Kidney (tissue), 14 donors: ENCODE measurements around the gene TNNC1. TPM values are rescaled to one million over a fixed set of nuclear protein-coding genes. Genes with fewer than 3 reads are reported as not detected.

Experiments
- DNase-seq, 5 donors: peaks; one replicate each; pipeline ENCODE4 v3.0.0-alpha.2; 2013 to 2020
- FAIRE-seq: peaks from 2 replicates; lab custom pipeline; 2012; peaks lifted over from hg19 to GRCh38; lab: Jason Lieb, UNC
- H3K27ac ChIP-seq, 2 donors: one replicate each; pipeline ENCODE4 v1.7.0; 2013; ENCODE audit warnings: low read depth in 2 of 2, low read length in 2 of 2, inconsistent platforms in 1 of 2
- H3K27me3 ChIP-seq: one replicate; pipeline ENCODE4 v1.7.1; 2013; ENCODE audit warnings: low read length, inconsistent platforms; ENCODE audit not compliant: control insufficient read depth, insufficient read depth
- H3K36me3 ChIP-seq, 3 donors: one replicate each; pipeline versions ENCODE4 v1.7.0 to v1.7.1; 2013; ENCODE audit warnings: low read length in 3 of 3, control low read depth in 1 of 3, inconsistent platforms in 1 of 3; ENCODE audit not compliant: insufficient read depth in 3 of 3, control insufficient read depth in 2 of 3
- H3K4me1 ChIP-seq, 3 donors: one replicate each; pipeline versions ENCODE4 v1.7.0 to v1.7.1; 2013; ENCODE audit warnings: low read length in 3 of 3, inconsistent platforms in 1 of 3, low read depth in 1 of 3; ENCODE audit not compliant: control insufficient read depth in 2 of 3, insufficient read depth in 2 of 3
- H3K4me3 ChIP-seq, 3 donors: one replicate each; pipeline versions ENCODE4 v1.7.0 to v1.8.1; 2013; ENCODE audit warnings: low read length in 3 of 3, control low read depth in 1 of 3, inconsistent platforms in 1 of 3
- H3K9ac ChIP-seq, 3 donors: one replicate each; pipeline versions ENCODE4 v1.7.0 to v1.7.1; 2013; ENCODE audit warnings: low read length in 3 of 3, control low read depth in 1 of 3, inconsistent platforms in 1 of 3
- H3K9me3 ChIP-seq, 3 donors: one replicate each; pipeline versions ENCODE4 v1.7.0 to v1.7.1; 2013; ENCODE audit warnings: low read length in 3 of 3, control low read depth in 1 of 3, inconsistent platforms in 1 of 3; ENCODE audit not compliant: control insufficient read depth in 2 of 3, insufficient read depth in 1 of 3
- CTCF ChIP-seq: IDR thresholded peaks from 3 replicates; pipeline ENCODE4 v1.5.1; 2012; ENCODE audit warnings: mild to moderate bottlenecking, moderate library complexity, borderline replicate concordance; ENCODE audit not compliant: insufficient read depth; ENCODE audit errors: extremely low read depth
- intact Hi-C: fragments of 100-400 bp; cut with DNase I; formaldehyde crosslinking; loops from one replicate; pipeline ENCODE4 v1.11.1; 2022
- polyA plus RNA-seq: library from polyadenylated mRNA; stranded (reverse); fragments of 350-450 nt; fragmentation: Illumina TruSeq; extraction: RNeasy Lipid Tissue Mini Kit (QIAGEN cat#74804); gene quantifications from one replicate; pipeline ENCODE4 v1.2.3, GENCODE V29; 2014; ENCODE audit warnings: low read depth, low replicate concordance; ENCODE audit not compliant: insufficient read depth
- total RNA-seq: library from RNA; stranded (reverse); fragmentation: NEBNext Ultra II Directional; extraction: Animal tissue kit (Norgen Biotek cat#: 25700); gene quantifications from one replicate; pipeline ENCODE4 v1.2.1, GENCODE V29; 2021
- donor health status: control.
- donor health status: control.
- donor health status: control.
- donor health status: control.
- donor health status: control.
- donor health status: DM: yes; HTN: yes; CAD: no.
- donor health status: Normal renal cell carcinoma (clear cell type).

Gene TNNC1
- total and polyA plus RNA-seq, 2 donors from 2014 or later: 2.2 to 86.6 TPM

- Histone ChIP-seq H3K27ac (no peak overlapping the region), H3K9ac (no peak overlapping the region), H3K36me3 (peaks cover 0 to 70% (median 43%) of the 10 kb centered on the region in 3 donors), H3K4me3 (no peak overlapping the region), H3K27me3 (no peaks in the 10 kb centered on the region), H3K9me3 (no peaks in the 10 kb centered on the region), H3K4me1 (peaks cover 5 to 10% (median 6%) of the 10 kb centered on the region in 3 donors)
- DNase-seq: peak in 2 of 5 donors; percentile 33
- intact Hi-C loops: no loop called here
- TF ChIP-seq CTCF: no peak
- FAIRE-seq: no peak
Observed at GRCh38 chr3:52403955-52404354, 49.9 kb downstream of the TNNC1 start.

- intact Hi-C loops: no loop called here
- H3K9ac ChIP-seq: no peak overlapping the region
- H3K36me3 ChIP-seq: peaks cover 0 to 68% (median 47%) of the 10 kb centered on the region in 3 donors
- H3K27me3 ChIP-seq: no peaks in the 10 kb centered on the region
- no peak overlapping the region for H3K27ac ChIP-seq
- H3K4me3 ChIP-seq: no peak overlapping the region
- H3K4me1 ChIP-seq: peaks cover 0 to 4% (median 0%) of the 10 kb centered on the region in 3 donors
- no peak for TF ChIP-seq CTCF
- DNase-seq (peak in 1 of 5 donors; percentile 73), FAIRE-seq (no peak)
- H3K9me3 ChIP-seq: no peaks in the 10 kb centered on the region
Observed at GRCh38 chr3:52403271-52403841, 50.5 kb downstream of the TNNC1 start.

- no peak for FAIRE-seq
- DNase-seq: peak in 1 of 5 donors; percentile 44
Observed at GRCh38 chr3:52402706-52403270, 51.1 kb downstream of the TNNC1 start.

More at GRCh38 chr3:52402706-52403270, 51.1 kb downstream of the TNNC1 start:
- Histone ChIP-seq H3K27me3 (no peaks in the 10 kb centered on the region), H3K4me3 (no peak overlapping the region), H3K27ac (no peak overlapping the region), H3K4me1 (no peaks in the 10 kb centered on the region), H3K9ac (no peak overlapping the region), H3K9me3 (no peaks in the 10 kb centered on the region), H3K36me3 (peaks cover 0 to 65% (median 45%) of the 10 kb centered on the region in 3 donors)
- intact Hi-C loops: no loop called here
- no peak for TF ChIP-seq CTCF
